Stomach (tissue), 9 donors: ENCODE results near the gene MANBA. TPM values are rescaled to one million over a fixed set of nuclear protein-coding genes. Genes with fewer than 3 reads are reported as not detected.

ENCODE experiments used
- DNase-seq, 2 donors: peaks; one replicate each; pipeline versions ENCODE4 v3.0.0 to v3.0.0-alpha.2; 2013 to 2019
- H3K27ac ChIP-seq, 5 donors: fragments of 200-600 bp in 4 of 5; sonication (generic) in 4 of 5; one replicate each; pipeline ENCODE4 v1.5.1; 2013 to 2019; ENCODE audit warnings: mild to moderate bottlenecking in 1 of 5, moderate library complexity in 1 of 5
- H3K27me3 ChIP-seq, 3 donors: fragments of 200-600 bp; sonication (generic); one replicate each; pipeline ENCODE4 v1.5.1; 2017 to 2019; ENCODE audit warnings: mixed run types in 1 of 3
- H3K36me3 ChIP-seq, 4 donors: fragments of 200-600 bp; sonication (generic); 1 replicate in 3 of 4; 2 replicates in 1 of 4; pipeline ENCODE4 v1.5.1; 2016 to 2019
- H3K4me1 ChIP-seq, 4 donors: fragments of 200-600 bp; sonication (generic); one replicate each; pipeline ENCODE4 v1.5.1; 2016 to 2019
- H3K4me3 ChIP-seq, 4 donors: fragments of 200-600 bp; sonication (generic) in 3 of 4; one replicate each; pipeline ENCODE4 v1.5.1; 2016 to 2019; ENCODE audit warnings: mild to moderate bottlenecking in 1 of 4
- H3K9me3 ChIP-seq, 4 donors: fragments of 200-600 bp; sonication (generic); one replicate each; pipeline ENCODE4 v1.5.1; 2016 to 2019
- CTCF ChIP-seq, 7 experiments: fragments of 450-650 bp in 4 of 7; fragments of 200-600 bp in 3 of 7; sonication (generic) in 3 of 7; IDR thresholded peaks; one replicate each; pipeline ENCODE4 v1.5.1; 2016 to 2019; ENCODE audit warnings: antibody characterized with exemption in 7 of 7, control low read depth in 2 of 7, mild to moderate bottlenecking in 1 of 7
- EP300 ChIP-seq: sonication (generic); formaldehyde crosslinking; IDR thresholded peaks from one replicate; pipeline ENCODE4 v1.6.1; 2017; ENCODE audit warnings: antibody characterized with exemption
- POLR2A ChIP-seq, 4 donors: fragments of 450-650 bp; IDR thresholded peaks; one replicate each; pipeline ENCODE4 v1.6.1; 2016; ENCODE audit warnings: antibody characterized with exemption in 4 of 4, control low read depth in 2 of 4, mild to moderate bottlenecking in 1 of 4, moderate library complexity in 1 of 4
- POLR2AphosphoS5 ChIP-seq, 3 donors: sonication (generic); formaldehyde crosslinking; IDR thresholded peaks; one replicate each; pipeline ENCODE4 v1.6.1; 2016; ENCODE audit warnings: antibody characterized with exemption in 3 of 3
- WGBS, 5 donors: extraction: QIAGEN DNeasy Blood & Tissue Kit in 3 of 5; methylation state at CpG; one replicate each; pipeline versions ENCODE4 v1.1.5 to v1.1.7; 2013 to 2018; 5-methylcytosine and 5-hydroxymethylcytosine counted together
- intact Hi-C: fragments of 100-400 bp; cut with DNase I; formaldehyde crosslinking; loops from one replicate; pipeline ENCODE4 v1.15.1; 2023; ENCODE audit warnings: low total_unique reads
- polyA plus RNA-seq, 3 donors: library from polyadenylated mRNA; stranded (reverse); fragments of 200-250 nt; gene quantifications; one replicate each; pipeline ENCODE4 v1.2.3, GENCODE V29; 2013
- total RNA-seq, 5 donors: library from RNA; depleted of rRNA; stranded (reverse); fragments of >200 nt; gene quantifications; one replicate each; pipeline versions ENCODE4 v1.1.0 to v1.2.3, GENCODE V29; 2014 to 2016
- donor health status: healthy with polysubstance abuse.
- donor health status: Bipolar disorder and iron deficiency.
- donor health status: healthy.

The MANBA gene
- total and polyA plus RNA-seq, 8 donors = 8.4 to 69.4 (median 24.0) TPM

DNA sequence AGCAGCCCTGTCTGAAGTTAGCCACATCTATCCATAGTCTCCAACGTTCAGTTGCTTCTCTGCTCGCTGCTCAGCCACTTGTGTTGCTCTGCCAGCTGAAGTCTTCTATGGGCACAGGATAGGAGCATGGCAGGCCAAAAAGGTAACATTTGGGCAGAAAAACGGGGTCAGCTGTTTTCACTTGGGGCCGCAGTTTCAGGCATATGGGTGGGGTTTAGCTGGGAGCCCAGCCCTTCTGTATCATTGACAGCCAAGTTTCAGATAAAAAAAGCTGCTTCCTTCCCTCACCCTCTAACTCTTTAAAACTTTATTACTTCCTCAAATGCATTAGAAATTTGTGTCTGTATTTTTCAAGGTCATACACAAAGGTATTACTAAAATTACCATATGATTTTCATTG is 18.4 kb upstream of the MANBA start:
- DNase-seq = no peak
- H3K4me1 ChIP-seq = peaks cover 0 to 17% (median 0%) of the 10 kb centered on the region in 4 donors
- H3K4me3 ChIP-seq = no peak overlapping the region
- H3K9me3 ChIP-seq = no peaks in the 10 kb centered on the region
- 46 to 68% (median 49%) methylated on average over 4 of the region's 4 CpGs for WGBS, 5 donors
- peak overlapping the region in 3 of 5 donors; percentile 2 to 14 (median 5) for H3K27ac ChIP-seq
- intact Hi-C loops = no loop called here
- H3K27me3 ChIP-seq = no peaks in the 10 kb centered on the region
- no peaks in the 10 kb centered on the region for H3K36me3 ChIP-seq
- TF ChIP-seq POLR2AphosphoS5 (IDR thresholded peaks at IDR 0.05) = no peak
- TF ChIP-seq POLR2A (IDR thresholded peaks at IDR 0.05) = no peak
- TF ChIP-seq EP300 = no peak
- no peak for TF ChIP-seq CTCF (IDR thresholded peaks at IDR 0.05)

GRCh38 chr4:102778720-102779119 is 18.0 kb upstream of the MANBA start:
- Histone ChIP-seq H3K27ac (peak overlapping the region in 3 of 5 donors; percentile 2 to 14 (median 5)), H3K9me3 (no peaks in the 10 kb centered on the region), H3K27me3 (no peaks in the 10 kb centered on the region), H3K36me3 (no peaks in the 10 kb centered on the region), H3K4me3 (no peak overlapping the region), H3K4me1 (peaks cover 0 to 17% (median 0%) of the 10 kb centered on the region in 4 donors)
- WGBS, 5 donors = 25 to 60% (median 42%) methylated on average over 7 of the region's 7 CpGs
- peak; percentile 72 to 90 for DNase-seq
- intact Hi-C loops = no loop called here
- peak in 1 of 3 donors; percentile 34 for TF ChIP-seq POLR2AphosphoS5 (IDR thresholded peaks at IDR 0.05)
- no peak for TF ChIP-seq EP300

DNA sequence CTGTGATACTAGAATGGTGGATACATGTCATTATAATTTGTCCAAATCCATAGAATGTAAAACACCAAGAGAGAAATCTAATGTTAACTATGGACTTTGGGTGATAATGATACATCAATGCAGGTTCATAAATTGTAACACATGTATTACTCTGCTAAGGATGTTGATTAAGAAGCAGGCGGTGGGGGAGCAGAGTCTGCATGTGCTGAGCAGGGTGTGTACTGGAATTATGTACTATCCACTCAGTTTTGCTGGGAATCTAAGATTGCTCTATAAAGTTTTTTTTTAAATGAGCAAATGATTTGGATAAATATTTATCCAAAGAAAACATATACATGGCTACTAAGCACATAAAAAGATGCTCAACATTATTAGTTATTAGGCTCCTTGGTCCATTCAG is 15.0 kb upstream of the MANBA start:
- WGBS, 5 donors = 73 to 88% (median 80%) methylated on average over 1 of the region's 1 CpG
- Histone ChIP-seq H3K27ac (no peak overlapping the region), H3K4me3 (no peak overlapping the region), H3K27me3 (no peaks in the 10 kb centered on the region), H3K4me1 (peaks cover 0 to 17% (median 0%) of the 10 kb centered on the region in 4 donors), H3K36me3 (no peaks in the 10 kb centered on the region), H3K9me3 (no peaks in the 10 kb centered on the region)
- no peak for TF ChIP-seq POLR2AphosphoS5 (IDR thresholded peaks at IDR 0.05)
- TF ChIP-seq POLR2A (IDR thresholded peaks at IDR 0.05) = no peak
- no peak for TF ChIP-seq CTCF (IDR thresholded peaks at IDR 0.05)
- no peak for TF ChIP-seq EP300
- intact Hi-C loops = no loop called here
- no peak for DNase-seq

DNA sequence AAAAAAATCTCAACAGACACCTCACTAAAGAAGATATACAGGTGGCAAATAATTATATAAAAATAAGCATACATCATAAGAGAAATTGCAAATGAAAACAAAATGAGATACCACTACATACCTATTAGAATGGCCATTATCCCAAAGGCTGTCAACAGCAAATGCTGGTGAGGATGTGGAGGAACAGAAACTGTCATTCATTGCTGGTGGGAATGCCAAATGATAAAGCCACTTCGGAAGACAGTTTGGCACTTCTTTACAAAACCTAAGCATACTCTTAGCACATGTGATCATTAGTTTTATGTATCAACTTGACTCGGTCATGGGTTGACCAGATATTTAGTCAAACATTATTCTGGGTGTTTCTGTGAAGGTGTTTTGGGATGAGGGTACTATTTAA is 13.5 kb upstream of the MANBA start:
- intact Hi-C loops = no loop called here
- H3K4me1 ChIP-seq = peaks cover 0 to 9% (median 0%) of the 10 kb centered on the region in 4 donors
- no peak for DNase-seq
- no peak overlapping the region for H3K27ac ChIP-seq
- no peaks in the 10 kb centered on the region for H3K36me3 ChIP-seq
- no peak overlapping the region for H3K4me3 ChIP-seq
- TF ChIP-seq POLR2A (IDR thresholded peaks at IDR 0.05) (no peak), POLR2AphosphoS5 (IDR thresholded peaks at IDR 0.05) (no peak), CTCF (IDR thresholded peaks at IDR 0.05) (no peak), EP300 (no peak)
- H3K27me3 ChIP-seq = no peaks in the 10 kb centered on the region
- 64 to 94% (median 91%) methylated on average over 2 of the region's 2 CpGs for WGBS, 5 donors
- H3K9me3 ChIP-seq = no peaks in the 10 kb centered on the region

GRCh38 chr4:102772738-102773340 is 12.1 kb upstream of the MANBA start:
- H3K4me3 ChIP-seq = no peak overlapping the region
- DNase-seq = no peak
- H3K27ac ChIP-seq = no peak overlapping the region
- H3K4me1 ChIP-seq = no peaks in the 10 kb centered on the region
- H3K27me3 ChIP-seq = no peaks in the 10 kb centered on the region
- H3K36me3 ChIP-seq = no peaks in the 10 kb centered on the region
- H3K9me3 ChIP-seq = no peaks in the 10 kb centered on the region
- TF ChIP-seq CTCF (IDR thresholded peaks at IDR 0.05) = no peak
- TF ChIP-seq POLR2AphosphoS5 (IDR thresholded peaks at IDR 0.05) = no peak
- no peak for TF ChIP-seq POLR2A (IDR thresholded peaks at IDR 0.05)
- TF ChIP-seq EP300 = no peak
- intact Hi-C loops = no loop called here
- 74 to 80% (median 78%) methylated on average over 4 of the region's 4 CpGs for WGBS, 5 donors
